ENCODE results near the gene KCNN3. TPM values are rescaled to one million over a fixed set of nuclear protein-coding genes. Genes with fewer than 3 reads are reported as not detected.

KCNN3 gene
- total and polyA plus RNA-seq, 8 donors = 1.9 to 3.1 (median 2.3) TPM

DNA sequence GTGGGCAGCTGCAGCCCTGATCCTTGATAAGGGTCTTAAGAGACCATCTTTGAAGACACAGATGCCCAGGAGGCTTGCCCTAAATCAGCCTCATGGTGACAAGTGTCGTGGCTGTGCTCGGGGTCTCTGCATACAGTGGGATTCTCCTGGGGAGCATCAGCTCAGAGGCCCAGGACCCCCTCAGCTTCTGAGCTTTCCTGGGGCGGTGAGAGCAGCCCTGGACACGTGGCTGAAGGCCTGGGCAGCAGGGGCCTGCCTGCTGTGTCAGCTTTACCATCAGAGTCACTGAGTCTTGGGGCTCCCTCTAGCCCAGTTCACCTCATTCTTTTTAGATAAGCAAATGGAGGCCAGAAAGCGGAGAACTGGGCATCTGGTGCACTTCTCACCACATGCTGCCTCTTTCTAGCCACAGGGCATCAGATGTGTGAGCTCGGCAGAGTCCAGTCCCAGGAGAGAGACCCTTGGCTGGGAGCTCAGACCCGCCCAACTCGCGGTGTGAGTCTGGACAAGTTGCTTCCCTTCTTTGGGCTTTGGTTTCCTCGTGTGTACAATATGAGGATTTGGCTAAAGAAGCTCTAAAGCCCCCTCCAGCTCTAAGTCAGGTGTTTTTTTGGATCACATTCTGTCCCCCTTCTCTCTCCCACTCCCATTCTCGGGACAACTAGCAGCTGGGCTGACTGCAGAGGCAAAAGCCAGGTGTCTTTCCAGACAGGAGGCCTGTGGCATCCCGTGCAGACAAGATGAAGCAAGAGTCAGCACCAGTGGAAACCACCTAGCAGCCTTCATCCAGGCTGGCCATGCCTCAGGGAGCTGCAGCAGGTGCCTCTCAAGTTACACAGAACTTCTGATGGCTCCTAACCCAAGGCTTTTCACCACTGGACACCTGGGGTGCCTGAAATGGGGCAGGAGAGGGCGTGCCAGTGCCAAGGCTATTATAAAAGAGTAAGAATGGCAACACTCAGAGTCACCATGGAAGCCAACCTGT is 119.1 kb downstream of the KCNN3 start:
- intact Hi-C loops (cut with DNase I) = no loop called here
- no peak for ATAC-seq
- H3K27ac ChIP-seq = no peak overlapping the region

DNA sequence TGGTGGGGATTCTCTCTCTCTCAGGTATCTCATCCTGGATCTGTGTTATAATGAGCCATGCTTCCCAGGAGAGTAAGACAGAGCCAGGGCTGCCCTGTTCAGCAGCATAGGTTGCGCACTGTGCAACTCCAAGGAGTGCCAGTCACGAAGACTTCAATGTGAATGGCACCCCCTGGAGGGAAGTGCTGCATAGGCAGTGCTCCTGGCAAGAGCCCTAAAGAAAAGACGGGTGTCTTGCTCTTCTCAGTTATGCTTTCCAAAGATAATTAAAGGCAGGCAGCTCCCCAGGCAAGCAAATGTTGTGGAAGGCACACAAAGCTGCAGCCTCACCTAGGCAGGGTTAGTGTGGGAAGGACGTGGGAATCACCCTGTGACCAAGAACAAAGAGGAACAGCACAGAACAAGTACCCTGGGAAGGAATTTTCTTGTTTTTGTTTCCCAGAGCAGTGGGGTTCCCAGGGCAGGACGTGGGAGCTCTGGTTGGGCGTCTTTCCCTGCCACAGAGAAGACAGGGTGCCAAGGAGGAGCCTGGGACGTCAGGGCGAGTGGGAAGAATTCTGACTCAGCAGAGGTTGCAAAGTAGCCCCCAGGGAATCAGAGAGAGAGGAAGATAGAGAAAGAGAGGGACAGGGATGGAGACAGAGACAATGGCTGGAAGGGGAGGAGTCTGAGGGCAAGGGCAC is 120.9 kb downstream of the KCNN3 start:
- H3K4me3 ChIP-seq = no peak overlapping the region
- H3K27me3 ChIP-seq = no peaks in the 10 kb centered on the region
- H3K4me1 ChIP-seq = peaks cover 11 to 19% of the 10 kb centered on the region in 2 donors

More for the DNA sequence above, 119.1 kb downstream of the KCNN3 start:
- Histone ChIP-seq H3K4me1 (peaks cover 11 to 19% of the 10 kb centered on the region in 2 donors), H3K27me3 (no peaks in the 10 kb centered on the region), H3K4me3 (no peak overlapping the region), H3K36me3 (no peaks in the 10 kb centered on the region), H3K9me3 (no peaks in the 10 kb centered on the region)
- DNase-seq = no peak
- no peak for TF ChIP-seq CTCF (IDR thresholded peaks at IDR 0.05)

DNA sequence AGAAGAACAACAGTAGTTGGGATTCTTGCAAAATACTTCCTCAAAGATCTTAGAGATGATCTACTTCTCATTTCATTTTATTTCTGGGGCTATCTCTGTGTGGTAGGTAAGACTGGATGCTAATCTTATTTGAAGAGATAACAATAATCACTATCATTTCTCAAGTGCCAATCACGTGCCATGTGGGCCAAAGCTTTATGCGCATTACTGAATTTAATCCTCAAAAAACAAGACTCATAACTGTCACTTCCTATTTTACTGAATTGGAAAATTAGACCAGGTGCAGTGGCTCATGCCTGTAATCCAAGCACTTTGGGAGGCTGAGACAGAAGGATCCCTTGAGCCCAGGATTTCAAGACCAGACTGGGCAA is 121.7 kb downstream of the KCNN3 start:
- TF ChIP-seq CTCF (IDR thresholded peaks at IDR 0.05) = no peak
- peaks cover 11 to 19% of the 10 kb centered on the region in 2 donors for H3K4me1 ChIP-seq
- DNase-seq (no peak), ATAC-seq (no peak)
- H3K27ac ChIP-seq = no peak overlapping the region
- H3K27me3 ChIP-seq = no peaks in the 10 kb centered on the region
- H3K4me3 ChIP-seq = no peak overlapping the region
- intact Hi-C loops (cut with DNase I) = no loop called here
- no peaks in the 10 kb centered on the region for H3K36me3 ChIP-seq
- H3K9me3 ChIP-seq = no peaks in the 10 kb centered on the region

More for the DNA sequence above, 120.9 kb downstream of the KCNN3 start:
- Histone ChIP-seq H3K36me3 (no peaks in the 10 kb centered on the region), H3K9me3 (no peaks in the 10 kb centered on the region), H3K27ac (no peak overlapping the region)
- intact Hi-C loops (cut with DNase I) = no loop called here
- DNase-seq = no peak
- peak; percentile 19 for ATAC-seq
- TF ChIP-seq CTCF (IDR thresholded peaks at IDR 0.05) = no peak

- peaks cover 11 to 19% of the 10 kb centered on the region in 2 donors for H3K4me1 ChIP-seq
- no peaks in the 10 kb centered on the region for H3K27me3 ChIP-seq
- TF ChIP-seq CTCF (IDR thresholded peaks at IDR 0.05) = no peak
- H3K36me3 ChIP-seq = no peaks in the 10 kb centered on the region
- peak; percentile 13 for ATAC-seq
- no peak overlapping the region for H3K4me3 ChIP-seq
- H3K9me3 ChIP-seq = no peaks in the 10 kb centered on the region
- peak in 2 of 4 donors; percentile 32 to 62 for DNase-seq
- no peak overlapping the region for H3K27ac ChIP-seq
- intact Hi-C loops (cut with DNase I) = no loop called here
Observed at GRCh38 chr1:154747740-154748404, 122.2 kb downstream of the KCNN3 start.

Data from left lung (tissue), 10 donors.